Measurements from ENCODE around the gene WDR41.

- TF ChIP-seq CTCF (conservative IDR thresholded peaks at IDR 0.05; ENCODE audit: low read depth, low read length), result no peak
- no peak for TF ChIP-seq NFE2L2 (IDR thresholded peaks at IDR 0.05; ENCODE audit: low read depth, low read length)
- no peak for TF ChIP-seq BHLHE40 (IDR thresholded peaks at IDR 0.05; ENCODE audit: low read depth, low read length)
- no peak for TF ChIP-seq MXI1 (IDR thresholded peaks at IDR 0.05; ENCODE audit: borderline replicate concordance, low read depth, low read length)
- no peak for TF ChIP-seq RAD21 (IDR thresholded peaks at IDR 0.05; ENCODE audit: low read length)
- TF ChIP-seq RFX5 (IDR thresholded peaks at IDR 0.05; ENCODE audit: low read depth, low read length), result no peak
- TF ChIP-seq POLR2A (IDR thresholded peaks at IDR 0.05; ENCODE audit: low read depth, low read length), result no peak
- TF ChIP-seq SMC3 (IDR thresholded peaks at IDR 0.05; ENCODE audit: low read depth, low read length), result no peak
- TF ChIP-seq CHD1 (IDR thresholded peaks at IDR 0.05; ENCODE audit: low read depth, low read length), result no peak
- TF ChIP-seq USF2 (IDR thresholded peaks at IDR 0.05; ENCODE audit: low read depth, low read length), result no peak
These were observed 5.7 kb downstream of the WDR41 start for GRCh38 chr5:77486344-77486962.

Data from IMR-90 (cell line).